HFFc6 (cell line): ENCODE measurements around the gene FAF2. TPM values are rescaled to one million over a fixed set of nuclear protein-coding genes. Genes with fewer than 3 reads are reported as not detected.

Source experiments
- DNase-seq: peaks from one replicate; pipeline ENCODE4 v3.0.0-alpha.2; 2018
- H3K27ac Mint-ChIP-seq: 2 replicates; pipeline ENCODE4 v1.8.0; 2020; ENCODE audit warnings: mild to moderate bottlenecking, mixed read lengths
- H3K27me3 Mint-ChIP-seq: 2 replicates; pipeline ENCODE4 v1.8.0; 2021; ENCODE audit warnings: mild to moderate bottlenecking, moderate library complexity, mixed read lengths; ENCODE audit not compliant: insufficient read depth
- H3K36me3 Mint-ChIP-seq: 2 replicates; pipeline ENCODE4 v1.8.0; 2021; ENCODE audit warnings: low read depth, mixed read lengths
- H3K4me1 Mint-ChIP-seq: 2 replicates; pipeline ENCODE4 v1.8.0; 2020; ENCODE audit warnings: low read depth, mixed read lengths
- H3K4me3 Mint-ChIP-seq: 2 replicates; pipeline ENCODE4 v1.8.0; 2020; ENCODE audit warnings: mild to moderate bottlenecking, moderate library complexity, mixed read lengths
- H3K9me3 Mint-ChIP-seq: 2 replicates; pipeline ENCODE4 v1.8.0; 2020; ENCODE audit warnings: mild to moderate bottlenecking, mixed read lengths
- CTCF ChIP-seq: fragments of 200-600 bp; sonication (generic); IDR thresholded peaks from 2 replicates; pipeline ENCODE4 v1.5.0; 2021; ENCODE audit warnings: antibody characterized with exemption, mild to moderate bottlenecking
- total RNA-seq, 6 experiments: library from RNA; stranded (reverse); fragmentation: NEBNext Ultra II Directional; extraction: Animal tissue kit (Norgen Biotek cat#: 25700); gene quantifications; 2 replicates in 1 of 6; 3 replicates in 5 of 6; pipeline ENCODE4 v1.2.3, GENCODE V29; 2021

The FAF2 gene
- total RNA-seq, 6 experiments from 2014 or later = 43.4 to 53.1 (median 49.3) TPM

GRCh38 chr5:176553260-176554085, 105.3 kb downstream of the FAF2 start:
- Mint-ChIP-seq H3K36me3 (no peaks in the 10 kb centered on the region), H3K27ac (no peak overlapping the region)

GRCh38 chr5:176557846-176558245, 109.7 kb downstream of the FAF2 start:
- Mint-ChIP-seq H3K27ac (no peak overlapping the region), H3K9me3 (no peaks in the 10 kb centered on the region), H3K36me3 (no peaks in the 10 kb centered on the region), H3K27me3 (peaks cover 14% of the 10 kb centered on the region), H3K4me3 (no peak overlapping the region), H3K4me1 (peaks cover 6% of the 10 kb centered on the region; the same call in 1 of the 2 replicates)
- no peak for TF ChIP-seq CTCF
- no peak for DNase-seq

More at GRCh38 chr5:176553260-176554085, 105.3 kb downstream of the FAF2 start:
- Mint-ChIP-seq H3K9me3 (no peaks in the 10 kb centered on the region), H3K4me3 (no peak overlapping the region), H3K27me3 (peaks cover 16% of the 10 kb centered on the region), H3K4me1 (peaks cover 6% of the 10 kb centered on the region; the same call in 1 of the 2 replicates)
- no peak for DNase-seq
- no peak for TF ChIP-seq CTCF

Other genes starting within 250 kb of the FAF2 start
- gene SIMC1, start 210.0 kb upstream of the FAF2 start, total RNA-seq = 10 to 100 TPM; 11.1 to 14.2 (median 13.0) TPM
- gene KIAA1191, start 86.6 kb upstream of the FAF2 start, total RNA-seq = 100 to 1,000 TPM in 3 of 6 experiments, 10 to 100 TPM in 3; 82.4 to 111 (median 95.6) TPM
- 1 to 10 TPM; 6.6 to 8.9 (median 8.0) TPM for gene ARL10, start 82.9 kb upstream of the FAF2 start, total RNA-seq
- gene NOP16, start 59.8 kb upstream of the FAF2 start, total RNA-seq = 10 to 100 TPM; 27.8 to 48.7 (median 33.2) TPM
- 100 to 1,000 TPM in 4 of 6 experiments, 10 to 100 TPM in 2; 90.4 to 109 (median 105) TPM for gene HIGD2A, start 59.6 kb upstream of the FAF2 start, total RNA-seq
- gene CLTB, start 31.8 kb upstream of the FAF2 start, total RNA-seq = 100 to 1,000 TPM; 178 to 226 (median 202) TPM
- gene RNF44, start 89.0 kb downstream of the FAF2 start, total RNA-seq = 10 to 100 TPM; 10.6 to 13.4 (median 11.3) TPM
- gene CDHR2, start 101.0 kb downstream of the FAF2 start, total RNA-seq = not detected
- 1 to 10 TPM; 2.3 to 5.4 (median 2.6) TPM for gene GPRIN1, start 161.8 kb downstream of the FAF2 start, total RNA-seq
- gene SNCB, start 182.1 kb downstream of the FAF2 start, total RNA-seq = not detected
- gene EIF4E1B, start 182.3 kb downstream of the FAF2 start, total RNA-seq = not detected
- 10 to 100 TPM; 51.4 to 64.9 (median 57.6) TPM for gene TSPAN17, start 199.1 kb downstream of the FAF2 start, total RNA-seq